Ishikawa (cell line): ENCODE data around the gene BMP4.

Experiments
- NFIC ChIP-seq: IDR thresholded peaks from 2 replicates; pipeline ENCODE4 v1.6.1; 2012
- RAD21 ChIP-seq: IDR thresholded peaks from 2 replicates; pipeline ENCODE4 v1.6.1; 2012; ENCODE audit warnings: low read depth
- TCF12 ChIP-seq: IDR thresholded peaks from 2 replicates; pipeline ENCODE4 v1.6.1; 2012; ENCODE audit warnings: low read depth
- TF ChIP-seq, protein P1 (sequence below): IDR thresholded peaks from 2 replicates; pipeline ENCODE4 v1.6.1; 2012
- TF ChIP-seq, protein P2 (sequence below): IDR thresholded peaks from 2 replicates; pipeline ENCODE4 v1.6.1; 2012; ENCODE audit warnings: low read depth, mild to moderate bottlenecking

DNA sequence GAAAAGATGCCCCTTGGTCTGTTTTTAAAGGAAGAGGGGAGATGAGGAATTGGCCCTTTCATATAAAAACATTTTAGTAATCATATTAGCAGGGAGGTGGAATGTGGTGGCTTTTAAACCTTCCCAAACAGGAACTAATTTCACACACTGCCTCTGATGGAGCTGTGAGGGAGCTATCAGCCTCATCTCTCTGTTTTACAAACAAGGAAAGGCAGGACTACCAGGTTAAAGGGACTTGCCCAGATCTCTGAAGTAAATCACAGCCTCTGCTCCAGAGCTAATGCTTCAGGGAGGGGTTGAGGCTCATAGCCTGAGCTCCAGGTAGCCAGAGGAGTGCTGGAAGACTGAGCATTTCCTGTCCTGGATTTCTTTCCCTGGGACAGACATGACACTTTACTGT lies 1.1 kb upstream of the BMP4 start:
- TF ChIP-seq, protein P1, sequence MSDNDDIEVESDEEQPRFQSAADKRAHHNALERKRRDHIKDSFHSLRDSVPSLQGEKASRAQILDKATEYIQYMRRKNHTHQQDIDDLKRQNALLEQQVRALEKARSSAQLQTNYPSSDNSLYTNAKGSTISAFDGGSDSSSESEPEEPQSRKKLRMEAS: no peak
- TF ChIP-seq, protein P2, sequence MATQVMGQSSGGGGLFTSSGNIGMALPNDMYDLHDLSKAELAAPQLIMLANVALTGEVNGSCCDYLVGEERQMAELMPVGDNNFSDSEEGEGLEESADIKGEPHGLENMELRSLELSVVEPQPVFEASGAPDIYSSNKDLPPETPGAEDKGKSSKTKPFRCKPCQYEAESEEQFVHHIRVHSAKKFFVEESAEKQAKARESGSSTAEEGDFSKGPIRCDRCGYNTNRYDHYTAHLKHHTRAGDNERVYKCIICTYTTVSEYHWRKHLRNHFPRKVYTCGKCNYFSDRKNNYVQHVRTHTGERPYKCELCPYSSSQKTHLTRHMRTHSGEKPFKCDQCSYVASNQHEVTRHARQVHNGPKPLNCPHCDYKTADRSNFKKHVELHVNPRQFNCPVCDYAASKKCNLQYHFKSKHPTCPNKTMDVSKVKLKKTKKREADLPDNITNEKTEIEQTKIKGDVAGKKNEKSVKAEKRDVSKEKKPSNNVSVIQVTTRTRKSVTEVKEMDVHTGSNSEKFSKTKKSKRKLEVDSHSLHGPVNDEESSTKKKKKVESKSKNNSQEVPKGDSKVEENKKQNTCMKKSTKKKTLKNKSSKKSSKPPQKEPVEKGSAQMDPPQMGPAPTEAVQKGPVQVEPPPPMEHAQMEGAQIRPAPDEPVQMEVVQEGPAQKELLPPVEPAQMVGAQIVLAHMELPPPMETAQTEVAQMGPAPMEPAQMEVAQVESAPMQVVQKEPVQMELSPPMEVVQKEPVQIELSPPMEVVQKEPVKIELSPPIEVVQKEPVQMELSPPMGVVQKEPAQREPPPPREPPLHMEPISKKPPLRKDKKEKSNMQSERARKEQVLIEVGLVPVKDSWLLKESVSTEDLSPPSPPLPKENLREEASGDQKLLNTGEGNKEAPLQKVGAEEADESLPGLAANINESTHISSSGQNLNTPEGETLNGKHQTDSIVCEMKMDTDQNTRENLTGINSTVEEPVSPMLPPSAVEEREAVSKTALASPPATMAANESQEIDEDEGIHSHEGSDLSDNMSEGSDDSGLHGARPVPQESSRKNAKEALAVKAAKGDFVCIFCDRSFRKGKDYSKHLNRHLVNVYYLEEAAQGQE: no peak
- no peak for TF ChIP-seq NFIC
- TF ChIP-seq RAD21: no peak
- TF ChIP-seq TCF12: no peak
